Activated effector memory CD4-positive, alpha-beta T cell treated with anti-CD3 and anti-CD28 coated beads, Interleukin-2, amount 50 U/mL, for 16 hours (primary cell): ENCODE measurements around the gene PPP3CA.

Experiments used
- DNase-seq: peaks from one replicate; pipeline ENCODE4 v3.0.0-alpha.2; 2020

The PPP3CA gene

GRCh38 chr4:101347267-101347556, at the start of gene PPP3CA:
Gene PPP3CA, minus strand, starts transcription at chr4:101347526.
- no peak for DNase-seq

- DNase-seq, result no peak
These were observed 45.9 kb upstream of the PPP3CA start for GRCh38 chr4:101393256-101393655.

GRCh38 chr4:101370663-101371210, 23.4 kb upstream of the PPP3CA start:
- no peak for DNase-seq

- no peak for DNase-seq
These were observed 19.9 kb upstream of the PPP3CA start for GRCh38 chr4:101367201-101367600.

- no peak for DNase-seq
These were observed 19.0 kb upstream of the PPP3CA start for GRCh38 chr4:101366331-101366730.

GRCh38 chr4:101357751-101358150, 10.4 kb upstream of the PPP3CA start:
- DNase-seq, result no peak

- DNase-seq, result no peak
These were observed 9.6 kb upstream of the PPP3CA start for GRCh38 chr4:101356928-101357327.

- no peak for DNase-seq
These were observed 8.7 kb upstream of the PPP3CA start for GRCh38 chr4:101355767-101356702.

GRCh38 chr4:101355246-101355645, 7.9 kb upstream of the PPP3CA start:
- no peak for DNase-seq

- DNase-seq, result no peak
These were observed 2.4 kb upstream of the PPP3CA start for GRCh38 chr4:101349801-101350064.

- no peak for DNase-seq
These were observed 1.9 kb upstream of the PPP3CA start for GRCh38 chr4:101348995-101349800.

GRCh38 chr4:101348367-101348827, 1.1 kb upstream of the PPP3CA start:
- DNase-seq, result no peak

- peak; percentile 100 for DNase-seq
These were observed 436 bp upstream of the PPP3CA start for GRCh38 chr4:101347557-101348366.

- peak; percentile 87 for DNase-seq
These were observed 717 bp downstream of the PPP3CA start for GRCh38 chr4:101346351-101347266.

- DNase-seq, result peak; percentile 86
These were observed 1.6 kb downstream of the PPP3CA start for GRCh38 chr4:101345596-101346350.

- DNase-seq, result no peak
These were observed 2.1 kb downstream of the PPP3CA start for GRCh38 chr4:101345271-101345595.

- DNase-seq, result no peak
These were observed 8.0 kb downstream of the PPP3CA start for GRCh38 chr4:101339332-101339731.

- DNase-seq, result no peak
These were observed 9.6 kb downstream of the PPP3CA start for GRCh38 chr4:101337688-101338087.

- DNase-seq, result no peak
These were observed 12.3 kb downstream of the PPP3CA start for GRCh38 chr4:101334963-101335572.

GRCh38 chr4:101332424-101332823, 14.9 kb downstream of the PPP3CA start:
- no peak for DNase-seq

- DNase-seq, result no peak
These were observed 16.3 kb downstream of the PPP3CA start for GRCh38 chr4:101331017-101331416.
